K562 (cell line): ENCODE measurements around the gene ADAT1. TPM values are rescaled to one million over a fixed set of nuclear protein-coding genes. Genes with fewer than 3 reads are reported as not detected.
A peak's percentile ranks its signal among the peaks of the same experiment; 100 is the strongest.

Experiments
- CHD2 ChIP-seq: IDR thresholded peaks from 2 replicates; pipeline ENCODE4 v1.6.1; 2011; ENCODE audit warnings: low read depth, low read length
- ELF1 ChIP-seq: fragments of 200-800 bp; sonication (Bioruptor generic); IDR thresholded peaks from 2 replicates; pipeline ENCODE4 v1.6.1; 2016; ENCODE audit warnings: missing genetic modification characterization, missing compliant biosample characterization
- EP400 ChIP-seq: fragments of 450-650 bp; IDR thresholded peaks from 2 replicates; pipeline ENCODE4 v1.6.1; 2017; ENCODE audit warnings: antibody characterized with exemption, mild to moderate bottlenecking, moderate library complexity
- ETV1 ChIP-seq: fragments of 450-650 bp; conservative IDR thresholded peaks from 2 replicates; pipeline ENCODE4 v1.6.1; 2016; ENCODE audit warnings: missing genetic modification characterization, control low read depth, low read depth, missing compliant biosample characterization
- ETV5 ChIP-seq: sonication (generic); formaldehyde crosslinking; IDR thresholded peaks from 2 replicates; pipeline ENCODE4 v1.4.0; 2020; ENCODE audit warnings: low read depth, mild to moderate bottlenecking, missing genetic modification reagents
- FOXK2 ChIP-seq, 2 experiments: fragments of 450-650 bp; IDR thresholded peaks in 1 of 2; conservative IDR thresholded peaks in 1 of 2; 2 replicates each; pipeline ENCODE4 v1.6.1; 2016; ENCODE audit warnings: low read depth in 2 of 2, mild to moderate bottlenecking in 1 of 2
- MAFF ChIP-seq: IDR thresholded peaks from 2 replicates; pipeline ENCODE4 v1.6.1; 2012; ENCODE audit warnings: low read length, improper control_type of control experiment
- MTA1 ChIP-seq: fragments of 450-650 bp; IDR thresholded peaks from 2 replicates; pipeline ENCODE4 v1.6.1; 2017; ENCODE audit warnings: borderline replicate concordance
- MXI1 ChIP-seq: IDR thresholded peaks from 2 replicates; pipeline ENCODE4 v1.6.1; 2011; ENCODE audit warnings: low read depth, mild to moderate bottlenecking, improper control_type of control experiment, low read length
- NR2C1 ChIP-seq, 2 experiments: fragments of 450-650 bp; IDR thresholded peaks; 2 replicates each; pipeline ENCODE4 v1.6.1; 2017; ENCODE audit warnings: mild to moderate bottlenecking in 2 of 2, antibody characterized with exemption in 1 of 2, inconsistent platforms in 1 of 2, missing compliant biosample characterization in 1 of 2, missing genetic modification characterization in 1 of 2
- PML ChIP-seq: IDR thresholded peaks from 2 replicates; pipeline ENCODE4 v1.6.1; 2012; ENCODE audit warnings: low read length, inconsistent platforms
- POLR2B ChIP-seq: fragments of 450-650 bp; IDR thresholded peaks from 2 replicates; pipeline ENCODE4 v1.6.1; 2018; ENCODE audit warnings: low read depth; ENCODE audit not compliant: partially characterized antibody
- SMAD4 ChIP-seq: fragments of 250-450 bp; sonication (Bioruptor Pico); conservative IDR thresholded peaks from 2 replicates; pipeline ENCODE4 v1.8.0; 2021; ENCODE audit warnings: inconsistent platforms, mild to moderate bottlenecking, moderate library complexity
- SNRNP70 ChIP-seq: fragments of 200-400 bp; formaldehyde crosslinking; optimal IDR thresholded peaks from 2 replicates; pipeline ENCODE3; 2017; ENCODE audit warnings: low read depth, low read length
- TEAD1 ChIP-seq, 2 experiments: fragments of 450-650 bp in 1 of 2; sonication (generic) in 1 of 2; formaldehyde crosslinking; IDR thresholded peaks; 2 replicates each; pipeline versions ENCODE4 v1.4.0 to v1.8.0; 2020 to 2022; ENCODE audit warnings: mild to moderate bottlenecking in 2 of 2, missing genetic modification reagents in 1 of 2
- polyA plus RNA-seq, 8 experiments: library from polyadenylated mRNA; depleted of rRNA in 4 of 8; stranded (reverse) in 5 of 8; unstranded in 3 of 8; fragments of >200 nt; fragmentation: Nextera tagmentation in 2 of 8; fragmentation: Illumina TruSeq in 1 of 8; extraction: Ambion mirVana in 2 of 8; extraction: Trizol in 1 of 8; gene quantifications; 2 replicates each; pipeline versions ENCODE4 v1.2.1 to v1.2.3, GENCODE V29; 2011 to 2014; ENCODE audit warnings: inconsistent platforms in 1 of 8, missing spikeins in 1 of 8
- total RNA-seq, 7 experiments: library from RNA; depleted of rRNA in 6 of 7; stranded (reverse); fragments of >200 nt in 6 of 7; fragmentation: Illumina TruSeq in 2 of 7; extraction: Trizol in 2 of 7; gene quantifications; 2 replicates each; pipeline versions ENCODE4 v1.2.1 to v1.2.3, GENCODE V29; 2011 to 2021; ENCODE audit warnings: low replicate concordance in 1 of 7
- TF ChIP-seq, protein P1 (sequence below): sonication (generic); IDR thresholded peaks from 2 replicates; pipeline ENCODE4 v1.6.1; 2016
- TF ChIP-seq, protein P2 (sequence below): sonication (generic); formaldehyde crosslinking; IDR thresholded peaks from 2 replicates; pipeline ENCODE4 v1.8.1; 2023; ENCODE audit warnings: mild to moderate bottlenecking, missing genetic modification reagents
- TF ChIP-seq, protein P3 (sequence below): fragments of 450-650 bp; IDR thresholded peaks from 2 replicates; pipeline ENCODE4 v1.6.1; 2016
- TF ChIP-seq, protein P4 (sequence below), 2 experiments: fragments of 450-650 bp; conservative IDR thresholded peaks; 2 replicates each; pipeline ENCODE4 v1.6.1; 2017; ENCODE audit warnings: mild to moderate bottlenecking in 2 of 2, moderate library complexity in 2 of 2

ADAT1 gene
- total and polyA plus RNA-seq, 9 of the 15 experiments (the other 6 are each of a cell fraction or from before 2014, with no cell fraction given): 16.0 to 36.7 (median 28.2) TPM

DNA sequence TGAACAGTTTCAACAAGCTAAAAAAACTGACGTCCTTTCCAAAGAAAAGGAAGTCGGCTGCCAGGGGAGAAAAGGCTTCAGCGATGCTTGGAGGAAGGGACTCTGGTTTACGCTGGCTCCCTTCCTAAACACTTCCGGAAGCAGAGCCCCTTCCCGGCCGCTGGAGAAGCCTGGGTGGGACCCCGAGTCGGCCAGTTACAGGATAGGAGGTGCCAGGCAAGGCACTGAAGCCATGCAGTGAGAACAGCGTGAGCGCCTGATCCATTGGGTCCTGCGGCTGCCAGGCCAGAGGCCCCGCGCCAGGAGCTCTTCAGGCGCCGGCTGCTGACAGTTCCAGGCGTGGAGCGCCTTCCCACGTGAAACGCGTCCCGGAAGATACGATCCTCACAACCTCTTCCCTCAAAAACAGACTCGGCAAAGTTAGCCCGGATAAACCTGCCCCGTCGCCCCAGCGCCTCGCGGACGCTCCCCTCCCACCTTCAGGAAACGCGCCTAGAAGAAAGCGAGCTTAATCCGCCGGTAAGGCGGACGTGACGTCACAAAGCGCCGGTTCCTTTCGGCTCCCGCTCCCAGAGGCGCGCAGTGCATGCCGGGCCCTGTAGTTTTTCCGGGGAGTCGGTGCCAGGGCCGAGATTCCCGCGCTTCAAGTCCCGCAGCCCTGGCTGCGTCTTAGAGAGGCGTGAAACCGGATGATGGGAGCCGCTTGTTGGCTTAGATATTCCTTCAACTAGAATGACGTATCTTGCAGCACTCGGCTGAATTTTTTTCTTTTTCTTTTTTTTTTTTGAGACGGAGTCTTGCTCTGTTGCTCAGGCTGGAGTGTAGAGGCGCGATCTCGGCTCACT is at the start of gene ADAT1 (continued):
- TF ChIP-seq ELF1: peak; percentile 89
- TF ChIP-seq ETV1 (tag): peak; percentile 85
- TF ChIP-seq CHD2: peak; percentile 98
- TF ChIP-seq NR2C1 (IDR thresholded peaks at IDR 0.05): peak; percentile 48; the same call in 1 of the 2 replicates
- TF ChIP-seq NR2C1 (tag; IDR thresholded peaks at IDR 0.05): 0 out of 2 replicates have a peak, but pooled peaks have one; percentile 56
- peak; percentile 17 to 47; a peak in 1 of 4 replicates for TF ChIP-seq FOXK2 (conservative IDR thresholded peaks at IDR 0.05 in 1 of 2, IDR thresholded peaks at IDR 0.05 in 1 of 2; ENCODE audit: low read depth in 2 of 2)
- peak; percentile 81 for TF ChIP-seq PML
- peak; percentile 98 for TF ChIP-seq MXI1
- TF ChIP-seq SMAD4: peak; percentile 56; the same call in 1 of the 2 replicates
- TF ChIP-seq, protein P1, sequence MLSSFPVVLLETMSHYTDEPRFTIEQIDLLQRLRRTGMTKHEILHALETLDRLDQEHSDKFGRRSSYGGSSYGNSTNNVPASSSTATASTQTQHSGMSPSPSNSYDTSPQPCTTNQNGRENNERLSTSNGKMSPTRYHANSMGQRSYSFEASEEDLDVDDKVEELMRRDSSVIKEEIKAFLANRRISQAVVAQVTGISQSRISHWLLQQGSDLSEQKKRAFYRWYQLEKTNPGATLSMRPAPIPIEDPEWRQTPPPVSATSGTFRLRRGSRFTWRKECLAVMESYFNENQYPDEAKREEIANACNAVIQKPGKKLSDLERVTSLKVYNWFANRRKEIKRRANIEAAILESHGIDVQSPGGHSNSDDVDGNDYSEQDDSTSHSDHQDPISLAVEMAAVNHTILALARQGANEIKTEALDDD: peak; percentile 32; the same call in 1 of the 2 replicates
- TF ChIP-seq EP400: peak; percentile 86
- TF ChIP-seq, protein P2, sequence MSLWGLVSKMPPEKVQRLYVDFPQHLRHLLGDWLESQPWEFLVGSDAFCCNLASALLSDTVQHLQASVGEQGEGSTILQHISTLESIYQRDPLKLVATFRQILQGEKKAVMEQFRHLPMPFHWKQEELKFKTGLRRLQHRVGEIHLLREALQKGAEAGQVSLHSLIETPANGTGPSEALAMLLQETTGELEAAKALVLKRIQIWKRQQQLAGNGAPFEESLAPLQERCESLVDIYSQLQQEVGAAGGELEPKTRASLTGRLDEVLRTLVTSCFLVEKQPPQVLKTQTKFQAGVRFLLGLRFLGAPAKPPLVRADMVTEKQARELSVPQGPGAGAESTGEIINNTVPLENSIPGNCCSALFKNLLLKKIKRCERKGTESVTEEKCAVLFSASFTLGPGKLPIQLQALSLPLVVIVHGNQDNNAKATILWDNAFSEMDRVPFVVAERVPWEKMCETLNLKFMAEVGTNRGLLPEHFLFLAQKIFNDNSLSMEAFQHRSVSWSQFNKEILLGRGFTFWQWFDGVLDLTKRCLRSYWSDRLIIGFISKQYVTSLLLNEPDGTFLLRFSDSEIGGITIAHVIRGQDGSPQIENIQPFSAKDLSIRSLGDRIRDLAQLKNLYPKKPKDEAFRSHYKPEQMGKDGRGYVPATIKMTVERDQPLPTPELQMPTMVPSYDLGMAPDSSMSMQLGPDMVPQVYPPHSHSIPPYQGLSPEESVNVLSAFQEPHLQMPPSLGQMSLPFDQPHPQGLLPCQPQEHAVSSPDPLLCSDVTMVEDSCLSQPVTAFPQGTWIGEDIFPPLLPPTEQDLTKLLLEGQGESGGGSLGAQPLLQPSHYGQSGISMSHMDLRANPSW (CRISPR knock-in tag): 0 out of 2 replicates have a peak, but pooled peaks have one; percentile 82
- TF ChIP-seq POLR2B: peak; percentile 83
- peak; percentile 42; the same call in 1 of the 2 replicates for TF ChIP-seq MAFF
- peak; percentile 90 for TF ChIP-seq ETV5 (CRISPR knock-in tag)
- no peak for TF ChIP-seq SNRNP70
- TF ChIP-seq, protein P3, sequence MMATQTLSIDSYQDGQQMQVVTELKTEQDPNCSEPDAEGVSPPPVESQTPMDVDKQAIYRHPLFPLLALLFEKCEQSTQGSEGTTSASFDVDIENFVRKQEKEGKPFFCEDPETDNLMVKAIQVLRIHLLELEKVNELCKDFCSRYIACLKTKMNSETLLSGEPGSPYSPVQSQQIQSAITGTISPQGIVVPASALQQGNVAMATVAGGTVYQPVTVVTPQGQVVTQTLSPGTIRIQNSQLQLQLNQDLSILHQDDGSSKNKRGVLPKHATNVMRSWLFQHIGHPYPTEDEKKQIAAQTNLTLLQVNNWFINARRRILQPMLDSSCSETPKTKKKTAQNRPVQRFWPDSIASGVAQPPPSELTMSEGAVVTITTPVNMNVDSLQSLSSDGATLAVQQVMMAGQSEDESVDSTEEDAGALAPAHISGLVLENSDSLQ: peak; percentile 56
- TF ChIP-seq MTA1: peak; percentile 95
- TF ChIP-seq, protein P4, sequence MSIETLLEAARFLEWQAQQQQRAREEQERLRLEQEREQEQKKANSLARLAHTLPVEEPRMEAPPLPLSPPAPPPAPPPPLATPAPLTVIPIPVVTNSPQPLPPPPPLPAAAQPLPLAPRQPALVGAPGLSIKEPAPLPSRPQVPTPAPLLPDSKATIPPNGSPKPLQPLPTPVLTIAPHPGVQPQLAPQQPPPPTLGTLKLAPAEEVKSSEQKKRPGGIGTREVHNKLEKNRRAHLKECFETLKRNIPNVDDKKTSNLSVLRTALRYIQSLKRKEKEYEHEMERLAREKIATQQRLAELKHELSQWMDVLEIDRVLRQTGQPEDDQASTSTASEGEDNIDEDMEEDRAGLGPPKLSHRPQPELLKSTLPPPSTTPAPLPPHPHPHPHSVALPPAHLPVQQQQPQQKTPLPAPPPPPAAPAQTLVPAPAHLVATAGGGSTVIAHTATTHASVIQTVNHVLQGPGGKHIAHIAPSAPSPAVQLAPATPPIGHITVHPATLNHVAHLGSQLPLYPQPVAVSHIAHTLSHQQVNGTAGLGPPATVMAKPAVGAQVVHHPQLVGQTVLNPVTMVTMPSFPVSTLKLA (conservative IDR thresholded peaks at IDR 0.05): peak; percentile 96 to 98
- peak; percentile 54 to 62; a peak in 1 of 4 replicates for TF ChIP-seq TEAD1 (CRISPR knock-in tag; IDR thresholded peaks at IDR 0.05)
